NCI-H2081 (cell line): ENCODE results near the gene MEAF6.

Experiments
- DNase-seq, 2 experiments: peaks; one replicate each; lab custom pipeline; 2025; lab: John Stamatoyannopoulos, UW

MEAF6 gene

GRCh38 chr1:37474046-37474696 lies 40.4 kb downstream of the MEAF6 start, which contains the start of gene ZC3H12A:
Gene ZC3H12A, plus strand, starts transcription at chr1:37474580. Its CDS starts 917 bp downstream, at chr1:37475497.
- peak; percentile 87 to 90 for DNase-seq

DNA sequence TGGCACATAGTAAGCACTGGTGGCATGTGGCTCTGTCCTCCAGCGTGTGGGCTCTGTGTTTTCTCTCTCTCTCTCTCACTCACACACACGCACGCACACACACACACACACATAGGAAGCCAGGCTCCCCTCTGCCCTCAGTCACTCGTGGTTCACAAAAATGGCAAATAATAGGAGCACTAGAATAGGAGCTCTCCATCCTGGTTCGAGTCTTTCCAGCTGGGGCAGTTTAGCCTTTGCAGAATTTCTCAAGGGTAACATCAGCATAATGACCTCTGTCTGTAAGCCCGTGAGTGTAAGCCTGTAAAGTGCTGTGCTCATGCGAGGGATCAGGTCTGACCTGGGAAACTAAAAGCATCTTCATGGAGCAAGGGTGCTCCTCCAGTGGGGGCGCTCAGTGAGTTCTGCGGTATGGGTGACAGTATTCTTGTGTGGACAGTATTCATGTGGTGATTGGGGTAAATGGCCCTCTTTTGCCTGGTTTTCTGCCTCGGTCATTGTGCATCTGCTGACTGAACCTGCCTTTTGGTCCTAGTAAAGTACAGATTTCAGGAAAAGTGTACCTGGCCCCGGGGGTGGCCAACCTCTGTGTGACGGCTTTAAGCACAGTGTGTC lies 41.0 kb downstream of the MEAF6 start:
- DNase-seq: no peak

DNA sequence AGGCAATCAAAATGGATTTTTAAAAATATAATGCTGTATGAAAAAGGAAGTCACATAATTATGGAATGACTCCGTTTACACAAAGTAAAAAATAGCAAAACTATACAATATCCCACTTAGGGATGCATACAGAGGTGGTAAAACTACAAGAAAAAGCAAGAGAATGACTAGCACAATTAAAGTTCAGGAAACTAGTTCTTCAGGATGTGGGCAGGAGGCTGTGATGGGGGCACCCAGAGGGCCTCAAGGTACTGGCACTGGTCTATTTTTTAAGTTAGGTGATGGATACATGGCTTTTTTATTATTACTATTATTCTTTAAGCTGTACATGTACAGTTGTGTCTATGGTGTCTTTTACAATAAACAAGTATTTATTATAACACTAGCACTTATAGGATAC lies 41.6 kb downstream of the MEAF6 start:
- no peak for DNase-seq

- DNase-seq: peak in 1 of 2 experiments; percentile 39
These were observed 42.3 kb downstream of the MEAF6 start for GRCh38 chr1:37472281-37472680.

DNA sequence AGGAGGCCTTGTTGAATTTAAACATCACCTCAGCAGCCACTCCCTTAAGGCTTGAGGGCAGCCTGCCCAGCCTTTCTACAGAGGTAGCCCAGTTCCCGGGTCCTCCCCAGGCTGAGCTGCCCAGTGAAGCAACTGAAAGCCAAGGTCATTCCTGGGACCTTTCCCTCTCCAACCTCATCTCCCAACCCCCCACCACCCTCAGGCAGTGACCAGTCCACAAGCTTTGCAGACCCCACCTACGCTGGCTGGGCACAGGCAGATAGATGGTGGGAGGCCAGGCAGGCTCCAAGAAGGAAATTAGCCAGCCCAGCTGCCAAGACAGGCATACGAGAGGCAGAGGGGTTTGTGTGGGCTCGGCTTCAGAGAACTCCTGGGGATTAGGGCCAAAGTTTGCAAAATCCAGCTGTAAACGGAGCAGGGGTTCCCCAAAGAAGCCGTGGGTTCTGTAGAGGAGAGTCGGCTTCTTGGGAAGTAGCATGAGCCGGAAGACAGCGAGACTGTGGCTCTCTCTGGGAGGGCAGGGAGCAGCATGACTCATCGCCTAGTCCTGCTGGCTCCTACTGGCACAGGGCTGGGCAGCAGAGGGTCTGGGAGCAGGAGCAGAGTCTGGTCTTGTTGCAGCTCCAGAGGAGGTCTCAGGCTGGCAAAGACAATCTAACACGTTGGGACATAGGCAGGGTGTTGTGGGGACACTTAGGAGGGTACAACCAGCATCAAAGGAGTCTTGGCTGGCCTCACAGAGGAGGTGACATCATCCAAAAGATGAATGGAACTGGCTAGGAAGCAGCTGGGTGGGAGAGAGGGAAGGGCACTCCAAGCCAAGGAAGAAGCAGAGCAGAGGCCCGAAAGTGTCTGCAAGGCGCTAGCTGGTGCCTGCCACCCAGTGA lies 43.0 kb downstream of the MEAF6 start:
- peak in 1 of 2 experiments; percentile 39 for DNase-seq

- no peak for DNase-seq
These were observed 45.2 kb downstream of the MEAF6 start for GRCh38 chr1:37469386-37469785.

GRCh38 chr1:37468037-37468436 lies 46.5 kb downstream of the MEAF6 start:
- DNase-seq: no peak

GRCh38 chr1:37465593-37466517 lies 48.7 kb downstream of the MEAF6 start:
- no peak for DNase-seq

DNA sequence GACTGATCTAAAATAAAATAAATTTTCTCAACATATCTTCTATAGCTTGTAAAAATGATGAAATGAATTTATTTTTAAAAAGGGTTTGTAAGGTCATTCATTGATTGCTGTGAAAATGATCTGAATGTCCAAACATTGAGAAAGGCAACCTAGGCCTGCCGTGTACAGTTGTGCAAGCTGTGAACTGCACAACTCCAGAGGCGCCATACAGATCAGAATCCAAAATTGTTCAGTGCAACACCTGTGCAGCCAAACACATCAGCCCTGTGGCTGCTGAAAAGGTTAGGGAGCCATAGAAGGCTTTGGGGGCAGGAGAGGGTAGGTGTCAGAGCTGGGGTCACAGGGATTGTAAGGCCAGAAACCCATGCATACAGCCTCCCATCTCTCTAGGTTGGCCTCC lies 50.1 kb downstream of the MEAF6 start:
- no peak for DNase-seq

GRCh38 chr1:37461698-37462436 lies 52.7 kb downstream of the MEAF6 start:
- no peak for DNase-seq

GRCh38 chr1:37458551-37458950 lies 56.0 kb downstream of the MEAF6 start:
- DNase-seq: peak in 1 of 2 experiments; percentile 13

DNA sequence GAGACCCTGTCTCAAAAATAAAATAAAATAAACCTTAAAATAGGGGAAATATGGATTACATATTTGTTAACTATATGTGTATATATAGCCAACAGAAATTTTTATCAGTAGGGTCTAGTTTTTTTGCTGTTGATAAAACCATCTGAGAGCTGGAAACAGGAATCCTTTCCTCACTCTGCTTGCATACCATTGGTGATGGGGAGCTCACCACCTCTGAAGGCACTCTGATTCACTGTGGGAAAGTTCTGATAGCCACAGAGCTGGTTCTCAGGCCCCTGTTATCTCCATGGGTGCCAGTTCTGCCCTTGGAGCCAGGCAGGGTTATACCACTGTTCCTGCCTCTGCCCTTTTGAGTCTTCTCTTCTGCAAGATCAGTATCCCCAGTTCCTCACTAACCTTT lies 58.0 kb downstream of the MEAF6 start:
- no peak for DNase-seq

DNA sequence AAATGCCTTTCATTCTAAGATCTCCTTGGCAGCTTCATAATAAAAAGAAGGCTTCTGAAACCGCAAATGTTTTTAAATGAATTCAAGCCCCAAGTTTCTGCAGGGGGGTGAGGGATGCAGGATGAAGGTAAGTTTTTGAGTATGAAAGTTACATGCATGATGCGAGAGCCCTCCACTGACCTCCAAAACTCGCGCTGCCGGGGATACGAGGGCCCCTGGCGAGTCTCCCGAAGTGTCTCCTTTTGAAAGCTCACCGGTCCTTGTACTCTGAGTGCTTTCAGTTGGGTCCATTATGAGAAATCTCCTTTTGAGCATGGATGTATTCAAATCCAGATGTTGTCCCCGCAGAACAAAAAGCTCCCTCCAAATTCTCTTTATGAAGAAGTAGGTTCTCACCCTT lies 59.0 kb downstream of the MEAF6 start:
- no peak for DNase-seq

DNA sequence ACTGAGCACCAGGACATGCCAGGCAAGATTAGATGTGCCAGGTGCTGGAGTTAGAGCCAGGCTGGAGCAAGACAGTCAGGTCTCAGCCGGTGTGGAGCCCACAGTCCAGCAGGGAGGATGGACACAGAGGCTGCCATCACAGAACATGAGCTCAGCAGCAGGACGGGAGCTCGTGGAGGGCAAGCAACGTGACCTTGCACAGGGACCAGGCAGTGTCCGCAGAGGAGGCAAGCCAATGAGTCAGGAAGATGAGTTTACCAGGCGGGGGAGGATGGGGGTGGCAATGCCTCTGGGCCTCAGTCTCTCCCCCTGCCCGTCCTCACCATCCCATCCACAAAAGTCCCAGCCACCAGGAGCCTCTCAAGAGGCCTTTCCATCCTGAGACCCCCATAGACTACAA lies 60.9 kb downstream of the MEAF6 start:
- no peak for DNase-seq

DNA sequence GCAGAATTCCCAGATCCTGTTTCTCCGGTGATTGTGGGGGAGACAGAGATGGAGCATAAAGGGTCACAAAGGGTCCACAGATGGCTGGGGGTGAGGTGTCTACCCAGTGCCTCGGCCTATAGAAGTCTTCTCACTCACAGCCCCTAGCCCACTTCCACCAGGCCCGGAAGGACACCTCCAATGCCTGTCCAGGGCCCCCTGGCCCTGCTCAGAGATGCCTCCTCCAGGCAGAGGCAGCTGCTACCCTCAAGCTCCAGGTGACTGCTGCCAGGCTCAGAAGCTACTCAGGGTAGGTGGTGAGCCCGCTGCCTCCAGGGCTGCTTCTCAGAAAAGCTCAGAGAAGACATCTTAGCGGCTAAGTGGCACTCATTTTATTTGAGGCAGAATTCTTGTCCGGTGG lies 62.1 kb downstream of the MEAF6 start:
- DNase-seq: no peak

DNA sequence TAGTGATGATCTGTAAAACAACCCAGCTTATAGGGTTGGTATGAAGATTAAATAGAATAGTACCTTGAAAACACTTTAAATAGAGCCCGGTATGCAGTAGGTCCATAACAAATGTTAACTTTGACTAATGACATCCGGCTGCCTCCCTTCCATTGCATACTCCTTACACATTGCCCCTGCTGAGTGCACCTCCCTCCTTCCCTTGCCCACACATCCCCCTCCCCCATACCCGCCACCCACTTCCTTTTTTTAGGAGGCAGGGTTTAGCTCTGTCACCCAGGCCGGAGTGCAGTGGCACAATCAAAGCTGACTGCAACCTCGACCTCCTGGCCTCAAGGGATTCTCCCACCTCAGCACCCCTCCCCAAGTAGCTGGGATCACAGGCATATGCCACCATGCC lies 64.6 kb downstream of the MEAF6 start:
- no peak for DNase-seq

DNA sequence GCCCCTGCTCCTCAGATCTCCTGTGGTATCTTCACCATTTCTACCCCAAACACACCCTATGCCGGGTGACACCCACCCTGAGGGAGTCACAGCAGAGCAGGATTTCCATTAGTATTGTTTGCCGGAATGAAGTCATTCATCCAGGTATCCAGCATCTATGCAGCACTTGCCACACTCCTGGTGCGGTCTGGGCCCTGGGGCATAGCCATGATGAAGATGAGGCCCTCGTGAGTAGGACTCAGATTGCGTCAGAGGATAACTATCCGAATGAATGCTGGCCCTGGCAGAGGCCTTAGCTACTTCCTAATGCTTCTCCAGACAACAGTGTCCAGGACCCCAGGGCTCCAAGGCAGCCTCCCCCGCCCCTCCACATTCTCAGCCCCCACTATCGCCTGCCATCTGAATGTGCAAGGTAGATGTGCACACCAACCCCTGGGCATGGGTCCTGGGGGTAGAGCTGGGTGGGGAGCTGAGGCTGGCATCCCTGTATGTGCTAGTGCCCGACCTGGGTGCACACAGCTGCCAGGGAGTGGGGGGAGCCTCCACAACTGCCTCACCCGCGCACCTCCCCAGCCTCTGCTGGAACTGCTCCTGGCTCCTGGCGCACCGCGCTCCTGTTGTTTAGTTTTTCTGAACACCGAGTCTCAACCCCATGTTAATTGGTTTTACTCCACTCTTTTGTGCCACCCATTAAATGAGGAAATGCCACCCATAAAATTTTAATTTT lies 65.7 kb downstream of the MEAF6 start:
- peak; percentile 13 to 60 for DNase-seq

- no peak for DNase-seq
These were observed 66.4 kb downstream of the MEAF6 start for GRCh38 chr1:37448185-37448584.

DNA sequence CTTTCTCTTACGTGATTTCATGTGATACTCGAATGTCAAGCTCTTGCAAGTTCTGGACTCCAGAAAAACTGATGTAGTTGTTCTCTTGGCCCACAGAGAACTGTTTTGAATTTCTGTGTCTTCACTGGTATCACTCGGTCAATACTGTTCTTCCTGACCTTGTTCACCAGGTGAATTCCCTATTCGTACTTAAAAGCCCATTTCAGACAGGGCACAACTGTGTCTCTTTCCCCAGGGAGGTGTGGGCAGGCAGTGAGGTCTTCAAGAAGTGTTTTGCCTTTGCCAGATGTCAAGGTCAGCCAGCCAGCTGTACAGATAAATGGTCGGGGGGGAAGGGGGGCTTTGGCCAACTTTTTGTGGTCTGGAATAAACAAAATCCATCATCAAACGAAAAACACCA lies 67.7 kb downstream of the MEAF6 start:
- no peak for DNase-seq

DNA sequence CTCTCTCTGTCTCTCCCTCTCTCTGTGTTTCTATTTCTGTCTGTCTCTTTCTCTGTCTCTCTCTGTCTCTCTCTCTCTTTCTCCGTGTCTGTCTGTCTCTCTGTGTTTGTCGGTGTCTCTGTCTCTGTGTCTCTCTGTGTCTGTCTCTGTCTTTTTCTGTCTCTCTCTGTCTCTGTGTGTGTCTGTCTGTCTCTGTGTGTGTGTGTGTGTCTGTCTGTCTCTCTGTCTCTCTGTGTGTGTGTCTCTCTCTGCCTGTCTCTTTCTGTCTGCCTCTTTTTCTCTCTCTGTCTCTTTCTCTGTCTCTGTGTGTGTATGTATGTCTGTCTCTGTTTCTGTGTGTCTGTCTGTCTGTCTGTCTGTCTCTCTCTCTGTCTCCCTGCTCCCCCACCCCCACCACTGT lies 71.9 kb downstream of the MEAF6 start:
- DNase-seq: no peak
